ENCODE data around the gene MAP3K3.

Gene MAP3K3

GRCh38 chr17:63652106-63652505, 29.9 kb downstream of the MAP3K3 start:
- no peak for DNase-seq (ENCODE audit: low read depth)

- DNase-seq (ENCODE audit: low read depth): no peak
These were observed 30.8 kb downstream of the MAP3K3 start for GRCh38 chr17:63653050-63653449.

- DNase-seq (ENCODE audit: low read depth): no peak
These were observed 35.6 kb downstream of the MAP3K3 start for GRCh38 chr17:63657786-63658185.

GRCh38 chr17:63658366-63658765, 36.1 kb downstream of the MAP3K3 start:
- no peak for DNase-seq (ENCODE audit: low read depth)

GRCh38 chr17:63659850-63660249, 37.6 kb downstream of the MAP3K3 start:
- no peak for DNase-seq (ENCODE audit: low read depth)

GRCh38 chr17:63665527-63666214, 43.5 kb downstream of the MAP3K3 start:
- no peak for DNase-seq (ENCODE audit: low read depth)

GRCh38 chr17:63672856-63673255, 50.6 kb downstream of the MAP3K3 start:
- DNase-seq (ENCODE audit: low read depth): no peak

- no peak for DNase-seq (ENCODE audit: low read depth)
These were observed 53.0 kb downstream of the MAP3K3 start for GRCh38 chr17:63675231-63675606.

- peak; percentile 4 for DNase-seq (ENCODE audit: low read depth)
These were observed 53.7 kb downstream of the MAP3K3 start for GRCh38 chr17:63675607-63676546.

GRCh38 chr17:63676584-63676983, 54.4 kb downstream of the MAP3K3 start:
- no peak for DNase-seq (ENCODE audit: low read depth)

GRCh38 chr17:63679214-63679613, 57.0 kb downstream of the MAP3K3 start:
- no peak for DNase-seq (ENCODE audit: low read depth)

GRCh38 chr17:63680700-63681099, 58.5 kb downstream of the MAP3K3 start:
- no peak for DNase-seq (ENCODE audit: low read depth)

GRCh38 chr17:63681530-63681929, 59.3 kb downstream of the MAP3K3 start:
- DNase-seq (ENCODE audit: low read depth): no peak

- no peak for DNase-seq (ENCODE audit: low read depth)
These were observed 60.2 kb downstream of the MAP3K3 start for GRCh38 chr17:63682441-63682840.

GRCh38 chr17:63682981-63683380, 60.8 kb downstream of the MAP3K3 start:
- DNase-seq (ENCODE audit: low read depth): no peak

- DNase-seq (ENCODE audit: low read depth): no peak
These were observed 62.8 kb downstream of the MAP3K3 start for GRCh38 chr17:63685041-63685440.

GRCh38 chr17:63685578-63685977, 63.4 kb downstream of the MAP3K3 start:
- DNase-seq (ENCODE audit: low read depth): no peak

GRCh38 chr17:63686138-63686685, 64.0 kb downstream of the MAP3K3 start:
- DNase-seq (ENCODE audit: low read depth): no peak

- no peak for DNase-seq (ENCODE audit: low read depth)
These were observed 66.3 kb downstream of the MAP3K3 start for GRCh38 chr17:63688396-63689020.

- DNase-seq (ENCODE audit: low read depth): no peak
These were observed 67.3 kb downstream of the MAP3K3 start for GRCh38 chr17:63689479-63689878.

GRCh38 chr17:63692195-63692816, 70.1 kb downstream of the MAP3K3 start:
- no peak for DNase-seq (ENCODE audit: low read depth)
